22Rv1 (cell line): ENCODE results near the gene C4orf50.

Source experiments
- CTCF ChIP-seq: fragments of 450-650 bp; IDR thresholded peaks from 2 replicates; pipeline ENCODE4 v1.5.1; 2017; ENCODE audit warnings: mild to moderate bottlenecking
- ZFX ChIP-seq: fragments of 450-650 bp; IDR thresholded peaks from 2 replicates; pipeline ENCODE4 v1.6.1; 2017; ENCODE audit warnings: antibody characterized with exemption, borderline replicate concordance

- TF ChIP-seq CTCF (no peak), ZFX (no peak)
Observed at GRCh38 chr4:6056976-6057766, 38.9 kb upstream of the C4orf50 start.
